GM12878 (cell line): ENCODE data around the gene TBC1D10B.
"Not testable (repeated sequence)": the region's sequence is repeated elsewhere in the genome, so short reads cannot be mapped to it uniquely, and the experiment has no call there.

Experiments used
- ETV6 ChIP-seq, 2 experiments: fragments of 450-650 bp in 1 of 2; IDR thresholded peaks in 1 of 2; conservative IDR thresholded peaks in 1 of 2; 2 replicates each; pipeline ENCODE4 v1.6.1; 2014; ENCODE audit warnings: antibody characterized with exemption in 1 of 2, borderline replicate concordance in 1 of 2, low read depth in 1 of 2, mild to moderate bottlenecking in 1 of 2, moderate library complexity in 1 of 2
- NR2F1 ChIP-seq: fragments of 450-650 bp; conservative IDR thresholded peaks from 2 replicates; pipeline ENCODE4 v1.6.1; 2017; ENCODE audit warnings: mild to moderate bottlenecking
- POLR2A ChIP-seq: IDR thresholded peaks from 2 replicates; pipeline ENCODE4 v1.6.1; 2011; ENCODE audit warnings: low read depth, mild to moderate bottlenecking, low read length
- POLR2AphosphoS2 ChIP-seq: IDR thresholded peaks from 2 replicates; pipeline ENCODE4 v1.6.1; 2011; ENCODE audit warnings: low read depth, mild to moderate bottlenecking, low read length, improper control_type of control experiment, moderate library complexity
- RAD21 ChIP-seq: IDR thresholded peaks from 2 replicates; pipeline ENCODE4 v1.6.1; 2011; ENCODE audit warnings: mild to moderate bottlenecking, low read depth, low read length, moderate library complexity; ENCODE audit not compliant: insufficient read depth

DNA sequence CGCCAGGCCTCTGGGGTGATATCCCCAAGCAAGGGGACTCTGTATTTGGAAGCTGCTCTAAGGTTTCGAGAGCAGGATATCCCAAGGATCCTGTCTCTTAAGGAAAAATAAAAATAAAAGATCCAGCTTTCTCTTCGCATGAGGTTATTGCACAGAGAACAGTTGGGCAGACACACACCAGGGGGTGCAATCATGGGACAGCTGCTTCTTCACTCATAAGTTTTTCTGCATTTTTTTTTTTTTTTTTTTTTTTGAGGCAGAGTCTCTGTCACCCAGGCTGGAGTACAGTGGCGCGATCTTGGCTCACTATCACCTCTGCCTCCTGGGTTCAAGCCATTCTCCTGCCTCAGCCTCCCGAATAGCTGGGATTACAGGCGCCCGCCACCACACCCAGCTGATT, 28.3 kb downstream of the TBC1D10B start:
- not testable (repeated sequence) for TF ChIP-seq ETV6 (conservative IDR thresholded peaks at IDR 0.05 in 1 of 2, IDR thresholded peaks at IDR 0.05 in 1 of 2; ENCODE audit: borderline replicate concordance in 1 of 2, low read depth in 1 of 2); RAD21; POLR2AphosphoS2; POLR2A; NR2F1
